ENCODE data around the gene SPIB. TPM values are rescaled to one million over a fixed set of nuclear protein-coding genes. Genes with fewer than 3 reads are reported as not detected.

The SPIB gene
- total and polyA plus RNA-seq, 2 experiments from 2014 or later: 12.6 to 17.5 TPM

GRCh38 chr19:50425581-50425980 is 6.8 kb downstream of the SPIB start:
- H3K9me3 Mint-ChIP-seq: no peaks in the 10 kb centered on the region; the same call in 2 of the 3 replicates
- Histone ChIP-seq H3K4me1 (ENCODE audit: insufficient read depth) (peaks cover 10% of the 10 kb centered on the region; the same call in 1 of the 2 replicates), H4K20me1 (replicated peaks; ENCODE audit: insufficient read depth) (no peaks in the 10 kb centered on the region; the same call in 1 of the 2 replicates), H3K27ac (ENCODE audit: low read depth) (no peak overlapping the region), H3K9me2 (ENCODE audit: insufficient read depth) (no peaks in the 10 kb centered on the region), H3K36me3 (ENCODE audit: insufficient read depth) (no peaks in the 10 kb centered on the region), H3K4me2 (no peak overlapping the region), H3K79me2 (replicated peaks; ENCODE audit: insufficient read depth) (peaks cover 6% of the 10 kb centered on the region; the same call in 1 of the 2 replicates), H2AFZ (no peak overlapping the region), H3K27me3 (ENCODE audit: insufficient read depth) (peaks cover 20% of the 10 kb centered on the region; the same call in 1 of the 2 replicates), H3K4me3 (no peak overlapping the region), H3F3A (replicated peaks; ENCODE audit: low read depth) (peaks cover 14% of the 10 kb centered on the region; the same call in 1 of the 2 replicates)
- H3K4me3 Mint-ChIP-seq: no peak overlapping the region
- peaks cover 25% of the 10 kb centered on the region for H3K36me3 Mint-ChIP-seq (ENCODE audit: low read depth)
- ATAC-seq: no peak
- H3K27me3 Mint-ChIP-seq (ENCODE audit: insufficient read depth, low read depth, poor library complexity): peaks cover 10% of the 10 kb centered on the region
- TF ChIP-seq ZNF114 (CRISPR knock-in tag; IDR thresholded peaks at IDR 0.05) (no peak), EZH2phosphoT487 (IDR thresholded peaks at IDR 0.05; ENCODE audit: unreplicated experiment) (no peak), STAT1 (IDR thresholded peaks at IDR 0.05; ENCODE audit: unreplicated experiment) (no peak), ZNF462 (CRISPR knock-in tag; IDR thresholded peaks at IDR 0.05) (no peak), JUNB (IDR thresholded peaks at IDR 0.05; ENCODE audit: unreplicated experiment) (no peak), NANOG (IDR thresholded peaks at IDR 0.05; ENCODE audit: borderline replicate concordance) (no peak)
- no peak for DNase-seq (ENCODE audit: low spot score)
- H3K27ac Mint-ChIP-seq: no peak overlapping the region
- H3K4me1 Mint-ChIP-seq: peaks cover 6% of the 10 kb centered on the region
